Uterine smooth muscle cell (primary cell): Measurements from ENCODE around the gene GPX3. TPM values are rescaled to one million over a fixed set of nuclear protein-coding genes. Genes with fewer than 3 reads are reported as not detected.

Source experiments
- total RNA-seq: library from RNA; depleted of rRNA; stranded (reverse); fragments of >200 nt; gene quantifications from 2 replicates; pipeline ENCODE4 v1.2.3, GENCODE V29; 2014

Gene GPX3, protein sequence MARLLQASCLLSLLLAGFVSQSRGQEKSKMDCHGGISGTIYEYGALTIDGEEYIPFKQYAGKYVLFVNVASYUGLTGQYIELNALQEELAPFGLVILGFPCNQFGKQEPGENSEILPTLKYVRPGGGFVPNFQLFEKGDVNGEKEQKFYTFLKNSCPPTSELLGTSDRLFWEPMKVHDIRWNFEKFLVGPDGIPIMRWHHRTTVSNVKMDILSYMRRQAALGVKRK
- 1.7 and 2.4 TPM in 2 replicates for total RNA-seq

DNA sequence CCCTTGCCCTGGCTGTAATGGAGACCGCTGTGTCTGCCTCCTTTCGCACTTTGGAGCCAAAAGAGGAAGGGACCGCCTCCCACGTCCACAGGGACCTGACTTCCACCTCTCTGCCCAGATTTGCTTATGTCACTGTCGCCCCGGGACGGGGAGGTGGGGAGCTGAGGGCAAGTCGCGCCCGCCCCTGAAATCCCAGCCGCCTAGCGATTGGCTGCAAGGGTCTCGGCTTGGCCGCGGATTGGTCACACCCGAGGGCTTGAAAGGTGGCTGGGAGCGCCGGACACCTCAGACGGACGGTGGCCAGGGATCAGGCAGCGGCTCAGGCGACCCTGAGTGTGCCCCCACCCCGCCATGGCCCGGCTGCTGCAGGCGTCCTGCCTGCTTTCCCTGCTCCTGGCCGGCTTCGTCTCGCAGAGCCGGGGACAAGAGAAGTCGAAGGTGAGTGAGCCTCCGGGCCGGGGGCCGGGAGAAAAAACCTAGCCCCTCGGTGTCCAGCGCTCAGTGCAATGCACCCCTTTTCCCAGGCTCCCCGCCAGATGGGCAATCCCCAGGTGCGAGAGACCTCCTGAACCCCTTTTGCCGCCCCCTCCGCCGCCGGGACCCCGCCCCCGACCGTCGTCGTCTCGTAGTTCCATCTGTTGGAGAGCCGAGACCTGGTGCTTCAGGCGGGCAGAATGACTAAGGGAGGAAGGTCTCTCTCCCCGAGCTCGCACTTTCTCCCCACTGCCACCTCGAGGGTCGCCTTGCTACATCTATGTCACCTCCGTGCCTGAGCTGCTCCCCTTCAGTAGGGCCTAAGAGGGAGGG is at the start of gene GPX3:
Gene GPX3 (plus strand): TSS at position 288 of the 807 bp plus-strand sequence. CDS start 64 bp downstream, at position 352.

Other genes with a start within 250 kb of the GPX3 start
- gene SMIM3, start 241.8 kb upstream of the GPX3 start, total RNA-seq, result 44.7 and 79.4 TPM in 2 replicates
- gene IRGM, start 174.1 kb upstream of the GPX3 start, total RNA-seq, result 0.12 and 0.22 TPM in 2 replicates
- 8.4 and 9.0 TPM in 2 replicates for gene ZNF300, start 115.6 kb upstream of the GPX3 start, total RNA-seq
- gene TNIP1, start 60.4 kb downstream of the GPX3 start, total RNA-seq, result 43.6 and 48.4 TPM in 2 replicates
- gene ANXA6, start 137.2 kb downstream of the GPX3 start, total RNA-seq, result 549 and 560 TPM in 2 replicates
- 1.5 and 2.0 TPM in 2 replicates for gene CCDC69, start 203.5 kb downstream of the GPX3 start, total RNA-seq
- gene GM2A, start 232.6 kb downstream of the GPX3 start, total RNA-seq, result 12.9 and 27.4 TPM in 2 replicates